ENCODE measurements around the gene DPP6. TPM values are rescaled to one million over a fixed set of nuclear protein-coding genes. Genes with fewer than 3 reads are reported as not detected.

DPP6 gene
- total RNA-seq, 1 experiment from 2014 or later: not detected

DNA sequence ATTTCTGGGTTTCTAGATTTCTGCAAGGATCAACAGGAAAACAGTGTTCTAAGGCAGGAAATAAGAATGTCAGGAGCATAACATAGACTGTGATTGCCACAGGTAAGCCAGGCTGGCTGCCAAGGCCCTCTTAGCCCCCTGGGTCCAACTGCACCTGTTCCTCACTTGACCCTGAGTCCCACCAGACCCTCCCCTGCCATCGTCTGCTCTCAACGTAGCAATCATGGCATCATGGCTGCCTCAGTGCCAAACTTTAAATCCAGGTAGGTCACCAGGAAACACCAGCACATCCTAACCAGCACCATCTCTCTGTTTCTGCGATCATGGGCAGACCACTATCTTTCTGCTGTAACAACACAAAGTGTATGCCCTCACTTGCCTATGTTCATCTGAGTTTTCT is 683.6 kb downstream of the DPP6 start:
- Histone ChIP-seq H3K4me1 (no peaks in the 10 kb centered on the region), H3K27ac (no peak overlapping the region), H3K36me3 (no peaks in the 10 kb centered on the region), H3K4me3 (no peak overlapping the region), H3K27me3 (no peaks in the 10 kb centered on the region), H3K9me3 (replicated peaks) (no peaks in the 10 kb centered on the region)
- DNase-seq: no peak

DNA sequence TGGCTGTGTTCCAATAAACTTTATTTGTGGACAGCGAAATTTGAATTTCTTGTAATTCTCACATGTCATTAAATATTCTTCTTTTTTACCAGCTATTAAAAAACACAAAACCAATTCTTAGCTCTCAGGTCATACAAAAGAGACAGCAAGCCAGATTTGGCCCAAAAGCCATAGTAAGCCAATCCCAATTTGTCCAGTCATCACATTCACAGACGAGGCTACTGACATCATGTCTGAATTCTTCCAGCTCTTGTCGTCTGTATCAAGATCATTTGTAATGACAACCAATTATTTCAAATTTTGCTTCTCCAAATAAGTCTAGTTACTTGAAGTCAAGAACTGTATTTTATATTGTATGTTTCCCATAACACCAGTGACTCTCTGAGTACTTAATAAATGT is 684.2 kb downstream of the DPP6 start:
- no peaks in the 10 kb centered on the region for H3K27me3 ChIP-seq
- no peak overlapping the region for H3K4me3 ChIP-seq
- no peaks in the 10 kb centered on the region for H3K4me1 ChIP-seq
- H3K36me3 ChIP-seq: no peaks in the 10 kb centered on the region
- H3K27ac ChIP-seq: no peak overlapping the region
- no peak for DNase-seq
- H3K9me3 ChIP-seq (replicated peaks): no peaks in the 10 kb centered on the region

DNA sequence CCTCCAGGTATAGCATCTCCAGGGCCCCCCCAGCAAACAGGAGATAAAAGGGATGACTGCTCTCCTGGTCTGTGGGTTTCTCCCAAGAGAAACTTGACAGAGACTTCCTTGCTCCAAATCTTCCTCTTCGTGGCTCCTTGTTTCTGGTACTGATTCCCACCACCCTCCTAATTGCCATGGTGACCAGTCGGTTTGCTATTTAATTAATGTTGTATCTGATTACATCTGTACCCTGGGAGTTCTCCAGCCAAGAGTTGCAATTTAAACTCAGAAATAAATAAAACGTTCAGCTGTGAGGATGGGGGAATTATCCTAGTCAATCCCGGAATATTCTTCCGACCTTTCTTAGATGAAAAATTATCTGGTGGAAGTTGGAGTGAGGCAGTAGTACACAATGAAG is 686.0 kb downstream of the DPP6 start:
- Histone ChIP-seq H3K9me3 (replicated peaks) (no peaks in the 10 kb centered on the region), H3K27ac (no peak overlapping the region)

DNA sequence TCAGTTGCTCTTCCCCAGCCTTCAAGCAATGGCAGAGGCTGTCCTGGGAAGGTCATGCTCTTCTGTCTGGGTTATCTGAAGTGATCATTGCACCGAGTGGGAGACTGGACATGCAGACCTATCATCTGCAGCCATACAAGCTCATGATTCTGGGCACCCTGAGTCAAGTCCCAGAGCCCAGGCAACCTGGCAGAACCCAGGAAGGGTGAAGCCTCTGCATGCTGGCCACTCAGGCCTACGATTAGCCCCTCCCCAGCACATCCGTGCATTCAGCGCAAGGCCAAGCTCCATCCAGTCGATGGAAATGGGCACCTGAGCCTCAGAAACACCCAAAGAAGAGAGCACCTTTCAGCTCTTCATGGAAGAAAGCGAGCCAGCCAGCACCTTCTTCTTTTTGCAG is 688.9 kb downstream of the DPP6 start:
- no peak for DNase-seq
- Histone ChIP-seq H3K27me3 (peaks cover 8% of the 10 kb centered on the region; the same call in 1 of the 2 replicates), H3K36me3 (no peaks in the 10 kb centered on the region), H3K4me3 (no peak overlapping the region), H3K9me3 (replicated peaks) (no peaks in the 10 kb centered on the region), H3K4me1 (no peaks in the 10 kb centered on the region), H3K27ac (no peak overlapping the region)

More for the DNA sequence above, 686.0 kb downstream of the DPP6 start:
- no peak overlapping the region for H3K4me3 ChIP-seq
- H3K36me3 ChIP-seq: no peaks in the 10 kb centered on the region
- H3K27me3 ChIP-seq: peaks cover 7% of the 10 kb centered on the region; the same call in 1 of the 2 replicates
- no peaks in the 10 kb centered on the region for H3K4me1 ChIP-seq
- no peak for DNase-seq

DNA sequence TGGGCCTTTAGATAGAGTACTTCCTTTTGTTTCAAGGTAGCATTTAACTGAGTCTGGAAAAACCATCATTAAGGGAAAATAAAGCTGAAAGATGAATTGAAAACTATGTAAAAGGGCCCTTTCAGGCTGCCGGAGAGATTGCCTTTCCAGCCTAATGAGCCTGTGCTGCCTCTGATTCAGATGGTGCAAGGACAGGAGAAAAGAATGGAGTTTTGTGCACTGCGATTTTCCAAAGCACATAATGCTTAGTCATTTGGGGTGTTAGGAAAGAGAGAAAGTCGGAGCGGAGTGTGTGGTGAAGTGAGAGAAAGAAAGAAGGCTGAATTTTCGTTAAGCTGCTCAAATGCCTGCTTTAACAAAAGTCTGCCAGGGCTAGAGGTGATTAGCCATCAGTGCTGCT is 691.0 kb downstream of the DPP6 start:
- peaks cover 8% of the 10 kb centered on the region; the same call in 1 of the 2 replicates for H3K27me3 ChIP-seq
- H3K9me3 ChIP-seq (replicated peaks): no peaks in the 10 kb centered on the region

DNA sequence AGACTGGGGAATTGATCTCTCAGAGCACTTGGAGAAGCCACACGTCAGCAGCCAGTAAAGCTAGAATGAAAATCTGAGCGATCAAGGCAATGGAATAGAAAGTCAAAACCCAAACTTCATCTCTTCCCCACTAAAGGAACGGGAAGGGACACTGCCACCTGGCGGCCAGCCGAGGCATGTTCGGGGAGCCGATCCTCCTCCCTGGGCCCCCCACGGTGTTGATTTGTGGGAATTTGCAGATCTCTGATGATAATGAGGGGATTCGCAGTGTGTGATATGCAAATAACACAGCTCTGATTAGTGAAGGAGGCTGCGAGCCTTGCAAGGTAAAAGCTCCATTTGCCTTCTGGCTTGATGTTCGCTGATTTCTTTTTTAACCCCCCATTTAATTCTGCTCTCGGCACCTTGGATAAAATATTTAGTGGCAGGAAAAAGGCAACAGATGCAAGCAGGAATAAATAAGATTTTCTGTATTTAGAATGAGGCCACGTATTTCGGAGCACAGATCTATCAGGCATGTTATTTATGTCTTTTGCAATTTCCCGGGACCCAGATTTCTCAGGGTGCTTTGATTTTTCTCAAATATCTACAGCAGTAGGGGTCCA is 692.2 kb downstream of the DPP6 start:
- Histone ChIP-seq H3K27me3 (peaks cover 8% of the 10 kb centered on the region; the same call in 1 of the 2 replicates), H3K4me1 (no peaks in the 10 kb centered on the region), H3K36me3 (no peaks in the 10 kb centered on the region), H3K4me3 (no peak overlapping the region), H3K27ac (no peak overlapping the region), H3K9me3 (replicated peaks) (no peaks in the 10 kb centered on the region)
- peak; percentile 40 to 61 for DNase-seq

More for the DNA sequence above, 691.0 kb downstream of the DPP6 start:
- Histone ChIP-seq H3K36me3 (no peaks in the 10 kb centered on the region), H3K4me3 (no peak overlapping the region), H3K27ac (no peak overlapping the region), H3K4me1 (no peaks in the 10 kb centered on the region)
- no peak for DNase-seq

DNA sequence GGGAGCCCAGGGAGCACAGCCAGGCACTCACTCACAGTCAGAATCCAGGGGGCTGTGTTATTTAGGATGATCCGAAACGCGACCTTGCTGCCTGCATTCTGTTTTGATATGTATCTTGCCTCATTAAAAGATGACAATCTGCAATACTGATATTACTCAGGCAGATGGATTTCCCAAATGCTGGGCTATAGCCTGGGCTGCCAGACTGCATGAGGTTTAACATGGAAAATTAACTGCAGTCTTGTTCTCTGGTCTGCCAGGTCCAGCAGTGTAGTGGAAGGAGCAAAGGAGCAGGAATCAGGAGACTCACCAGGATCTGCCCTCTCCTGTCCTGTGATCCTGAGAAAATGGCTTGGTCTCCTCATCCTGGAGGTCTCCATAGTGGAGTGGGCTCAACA is 692.7 kb downstream of the DPP6 start:
- H3K9me3 ChIP-seq (replicated peaks): no peaks in the 10 kb centered on the region
- no peak overlapping the region for H3K27ac ChIP-seq
- H3K4me1 ChIP-seq: no peaks in the 10 kb centered on the region
- H3K27me3 ChIP-seq: peaks cover 8% of the 10 kb centered on the region; the same call in 1 of the 2 replicates
- H3K4me3 ChIP-seq: no peak overlapping the region
- H3K36me3 ChIP-seq: no peaks in the 10 kb centered on the region
- DNase-seq: no peak

DNA sequence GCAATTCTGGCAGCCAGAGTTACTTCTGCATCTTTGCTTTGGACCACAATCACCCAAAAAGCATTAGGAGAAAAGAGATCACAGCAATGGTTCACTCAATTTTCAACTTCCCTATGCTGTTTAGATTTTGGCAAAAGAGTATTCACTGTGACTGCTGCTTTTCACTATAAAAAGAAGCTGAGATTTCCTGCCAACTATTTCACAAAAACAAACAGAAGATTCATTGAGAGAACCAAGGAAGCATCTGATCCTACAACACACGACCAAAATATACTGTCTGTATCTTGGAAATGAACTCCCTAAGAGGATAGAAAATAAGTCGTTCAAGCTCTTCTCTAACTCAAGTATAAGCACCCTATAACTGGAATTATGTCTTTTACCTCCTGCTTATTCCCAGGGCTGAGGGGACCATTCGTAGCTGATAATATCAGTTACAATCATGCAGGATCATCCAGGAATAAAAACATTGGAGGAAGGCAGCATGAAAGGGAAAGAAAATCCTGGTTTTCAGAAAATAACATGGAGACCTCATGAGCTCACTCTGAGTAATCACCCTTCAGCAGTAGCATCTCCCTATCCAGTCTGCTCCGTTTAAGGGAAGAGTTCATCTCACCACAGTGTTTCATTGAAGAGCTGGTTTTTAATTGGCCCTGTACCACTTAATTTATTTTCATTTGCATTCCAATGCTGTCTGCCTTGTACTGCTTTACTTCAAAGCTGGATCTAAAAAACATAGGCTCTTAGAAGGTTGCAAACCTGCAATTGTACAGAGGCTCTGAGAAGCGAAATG is 694.6 kb downstream of the DPP6 start:
- no peaks in the 10 kb centered on the region for H3K4me1 ChIP-seq
- no peaks in the 10 kb centered on the region for H3K36me3 ChIP-seq
- no peak overlapping the region for H3K4me3 ChIP-seq
- H3K27me3 ChIP-seq: peaks cover 14% of the 10 kb centered on the region; the same call in 1 of the 2 replicates
- no peak for DNase-seq
- H3K9me3 ChIP-seq (replicated peaks): no peaks in the 10 kb centered on the region
- no peak overlapping the region for H3K27ac ChIP-seq

DNA sequence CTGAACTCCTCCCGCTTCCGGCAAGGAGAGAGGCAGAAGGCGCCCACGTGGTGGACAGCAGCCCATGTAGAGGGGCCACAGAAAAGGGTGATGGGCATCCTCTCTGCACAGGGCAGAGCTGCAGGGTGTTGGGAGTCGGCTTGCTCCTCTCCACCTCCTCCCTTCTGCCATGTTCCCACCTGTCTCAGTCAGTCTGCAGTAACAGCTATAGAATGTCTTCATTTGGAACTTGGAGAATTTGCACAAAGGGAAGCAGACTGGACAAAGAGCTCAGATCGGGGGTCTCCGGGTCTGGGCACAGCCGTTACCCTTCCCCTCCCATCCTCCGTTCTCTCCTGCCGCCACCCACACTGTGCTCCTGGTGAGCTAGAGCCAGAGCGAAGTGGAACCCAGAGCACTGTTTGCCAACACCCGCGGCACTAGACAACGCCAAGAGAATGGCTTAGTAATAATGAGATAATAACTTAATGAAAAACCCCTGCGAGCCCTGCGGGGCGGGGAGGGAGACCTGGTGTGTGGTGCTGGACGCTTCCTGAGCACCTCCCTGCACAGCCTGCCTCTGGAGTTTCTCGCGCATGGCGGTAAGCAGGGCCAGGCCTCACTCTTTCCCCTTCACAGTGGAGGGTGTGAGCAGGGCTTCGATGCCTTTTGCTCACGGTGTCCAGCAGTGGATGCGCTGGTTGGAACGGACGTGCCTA is 696.0 kb downstream of the DPP6 start:
- no peaks in the 10 kb centered on the region for H3K36me3 ChIP-seq
- no peaks in the 10 kb centered on the region for H3K9me3 ChIP-seq (replicated peaks)
- no peaks in the 10 kb centered on the region for H3K4me1 ChIP-seq
- H3K4me3 ChIP-seq: no peak overlapping the region
- H3K27me3 ChIP-seq: peaks cover 7% of the 10 kb centered on the region; the same call in 1 of the 2 replicates
- no peak overlapping the region for H3K27ac ChIP-seq
- DNase-seq: peak; percentile 12 to 38

DNA sequence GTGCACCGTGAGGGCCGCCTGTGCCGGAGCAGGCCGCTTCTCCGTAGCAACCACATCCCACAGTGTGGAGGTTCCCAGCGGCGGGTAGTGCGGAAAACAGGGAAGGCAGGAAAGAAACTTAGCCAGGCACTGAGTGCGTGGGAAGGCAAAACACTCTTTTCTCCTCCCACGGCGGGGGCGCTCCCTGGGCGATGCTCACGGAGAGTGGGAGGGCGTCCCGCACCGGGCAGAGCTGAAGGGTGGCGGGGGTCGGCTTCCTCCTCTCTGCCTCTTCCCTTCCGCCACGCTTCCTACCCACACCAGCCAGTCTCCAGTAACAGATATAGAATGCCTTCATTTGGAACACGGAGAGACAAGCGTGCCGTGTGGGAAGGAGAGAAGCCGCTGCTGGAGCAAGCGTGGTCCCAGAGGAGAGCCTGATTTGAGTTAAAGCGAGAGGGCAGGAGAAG is 698.2 kb downstream of the DPP6 start:
- Histone ChIP-seq H3K27ac (no peak overlapping the region), H3K27me3 (peaks cover 6% of the 10 kb centered on the region; the same call in 1 of the 2 replicates), H3K9me3 (replicated peaks) (no peaks in the 10 kb centered on the region; the same call in 1 of the 2 replicates), H3K4me3 (no peak overlapping the region), H3K4me1 (no peaks in the 10 kb centered on the region), H3K36me3 (no peaks in the 10 kb centered on the region)
- DNase-seq: no peak

DNA sequence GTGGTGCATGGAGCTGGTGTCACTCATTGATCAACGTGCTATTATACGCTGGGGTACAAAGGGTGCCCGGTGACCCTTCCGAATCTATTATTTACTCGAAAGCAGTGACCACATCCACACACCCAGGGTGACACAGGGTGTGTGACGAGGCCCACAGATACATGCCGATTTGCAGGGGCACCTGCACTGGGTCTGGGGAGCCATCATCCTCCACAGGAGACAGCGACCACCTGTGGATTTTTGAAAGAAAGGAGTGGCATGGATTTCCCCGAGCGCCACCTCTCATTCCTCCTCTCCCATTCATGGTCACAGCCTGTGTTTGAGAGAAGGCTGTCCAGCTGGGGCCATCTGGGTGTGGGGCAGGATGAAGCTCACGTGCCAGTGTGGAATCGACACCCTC is 701.0 kb downstream of the DPP6 start:
- Histone ChIP-seq H3K4me3 (no peak overlapping the region), H3K9me3 (replicated peaks) (no peaks in the 10 kb centered on the region; the same call in 1 of the 2 replicates), H3K27ac (no peak overlapping the region), H3K27me3 (peaks cover 6% of the 10 kb centered on the region; the same call in 1 of the 2 replicates), H3K36me3 (no peaks in the 10 kb centered on the region), H3K4me1 (no peaks in the 10 kb centered on the region)
- no peak for DNase-seq

DNA sequence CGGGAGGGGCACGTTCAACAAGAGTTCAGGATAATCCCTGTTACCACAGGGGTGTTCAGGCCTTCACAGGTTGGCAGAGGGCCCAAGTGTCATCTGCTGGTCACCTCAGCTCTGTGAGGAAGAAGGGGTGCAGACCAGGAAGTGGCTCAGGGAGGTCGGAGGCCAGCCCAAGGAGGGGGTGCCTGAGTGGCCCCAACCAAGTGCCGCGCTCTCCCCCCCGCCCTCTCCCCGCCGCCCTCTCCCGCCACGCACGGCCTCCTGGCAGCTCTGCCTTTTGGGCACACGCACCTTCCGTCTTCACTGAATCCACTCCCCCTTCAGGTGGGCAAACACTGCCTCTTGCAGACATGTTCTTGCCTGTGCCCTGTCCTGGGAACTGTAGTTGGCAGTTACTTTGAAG is 705.6 kb downstream of the DPP6 start:
- H3K36me3 ChIP-seq: no peaks in the 10 kb centered on the region
- DNase-seq: no peak
- no peaks in the 10 kb centered on the region for H3K4me1 ChIP-seq
- H3K9me3 ChIP-seq (replicated peaks): no peaks in the 10 kb centered on the region; the same call in 1 of the 2 replicates
- 0 out of 2 replicates have a peak, but pooled peaks cover 2% of the 10 kb centered on the region for H3K27me3 ChIP-seq
- H3K4me3 ChIP-seq: no peak overlapping the region
- H3K27ac ChIP-seq: no peak overlapping the region

DNA sequence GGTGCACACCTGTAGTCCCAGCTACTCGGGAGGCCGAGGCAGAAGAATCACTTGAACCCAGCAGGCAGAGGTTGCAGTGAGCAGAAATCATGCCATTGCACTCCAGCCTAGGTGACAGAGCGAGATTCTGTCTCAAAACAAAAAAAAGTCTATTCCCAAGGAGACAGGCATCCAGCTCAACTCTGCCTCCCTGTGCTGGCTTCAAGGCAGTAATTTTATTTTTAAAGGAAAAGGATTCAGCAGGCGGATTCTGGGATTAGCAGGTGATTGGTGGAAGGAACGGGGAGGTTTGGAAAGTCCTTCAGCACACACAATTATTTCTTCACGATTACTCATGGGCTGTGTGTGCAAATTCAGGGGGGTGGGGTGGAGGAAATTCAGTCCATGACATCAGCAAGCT is 707.8 kb downstream of the DPP6 start:
- DNase-seq: no peak
- no peak overlapping the region for H3K4me3 ChIP-seq
- H3K27me3 ChIP-seq: peaks cover 6% of the 10 kb centered on the region
- no peak overlapping the region for H3K27ac ChIP-seq
- no peaks in the 10 kb centered on the region for H3K9me3 ChIP-seq (replicated peaks)
- no peaks in the 10 kb centered on the region for H3K4me1 ChIP-seq
- no peaks in the 10 kb centered on the region for H3K36me3 ChIP-seq

DNA sequence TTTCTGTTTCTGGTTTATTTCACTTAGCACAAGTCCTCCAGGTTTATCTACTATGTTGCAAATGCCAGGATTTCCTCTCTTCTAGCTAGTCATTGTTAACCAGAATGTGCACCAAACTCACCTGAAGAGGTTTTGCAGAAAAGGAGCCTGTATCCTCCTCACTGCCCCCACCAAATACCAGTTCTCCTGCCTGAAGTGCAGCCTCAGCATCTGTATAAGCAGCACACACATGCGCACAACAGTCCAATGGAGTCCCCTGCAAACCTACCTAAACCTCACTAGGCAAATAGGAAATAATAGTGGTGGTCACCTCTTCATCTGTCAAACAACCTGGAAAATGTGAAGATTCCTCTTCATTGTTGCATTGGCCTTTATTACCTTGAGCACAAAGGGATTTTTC is 712.9 kb downstream of the DPP6 start:
- no peak for DNase-seq
- Histone ChIP-seq H3K4me1 (no peaks in the 10 kb centered on the region), H3K9me3 (replicated peaks) (no peaks in the 10 kb centered on the region), H3K4me3 (no peak overlapping the region), H3K27me3 (peaks cover 4% of the 10 kb centered on the region), H3K27ac (no peak overlapping the region), H3K36me3 (no peaks in the 10 kb centered on the region)

DNA sequence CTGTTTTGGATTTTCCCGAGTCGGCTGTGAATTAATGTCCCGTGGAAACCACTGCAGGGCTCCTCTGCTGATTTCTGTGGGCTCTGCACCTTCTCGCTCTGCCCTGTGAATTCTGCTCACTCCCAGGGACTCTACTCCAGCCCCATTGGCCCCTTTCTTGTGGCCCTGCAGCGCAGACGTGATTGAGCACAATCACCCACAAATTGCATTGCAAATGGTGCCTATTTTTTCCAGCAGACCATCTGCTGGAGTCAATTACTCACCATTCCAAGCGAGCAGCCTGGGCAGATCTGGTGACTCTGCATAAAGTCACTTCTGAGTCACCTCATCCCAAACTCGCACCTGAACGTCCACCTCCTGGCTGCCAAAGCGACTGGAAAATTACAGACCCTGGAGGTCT is 714.9 kb downstream of the DPP6 start:
- no peaks in the 10 kb centered on the region for H3K36me3 ChIP-seq
- H3K4me3 ChIP-seq: no peak overlapping the region
- no peak overlapping the region for H3K27ac ChIP-seq
- H3K9me3 ChIP-seq (replicated peaks): no peaks in the 10 kb centered on the region
- no peaks in the 10 kb centered on the region for H3K4me1 ChIP-seq
- DNase-seq: no peak
- H3K27me3 ChIP-seq: peaks cover 4% of the 10 kb centered on the region

Measured in SJCRH30 (cell line).